Muscle of arm (tissue), 12 donors: ENCODE data around the gene DIDO1. TPM values are rescaled to one million over a fixed set of nuclear protein-coding genes. Genes with fewer than 3 reads are reported as not detected.
"Not testable (repeated sequence)": the region's sequence is repeated elsewhere in the genome, so short reads cannot be mapped to it uniquely, and the experiment has no call there.

Experiments used
- DNase-seq: peaks from one replicate; pipeline ENCODE4 v3.0.0-alpha.2; 2013
- polyA plus RNA-seq, 12 donors: library from polyadenylated mRNA; unstranded; fragments of 120-200 nt; gene quantifications; one replicate each; pipeline ENCODE4 v1.2.1, GENCODE V29; 2013; ENCODE audit not compliant: insufficient read length in 12 of 12

Gene DIDO1
- polyA plus RNA-seq, 12 donors: 33.5 to 69.0 (median 37.7) TPM; not detected in 1

DNA sequence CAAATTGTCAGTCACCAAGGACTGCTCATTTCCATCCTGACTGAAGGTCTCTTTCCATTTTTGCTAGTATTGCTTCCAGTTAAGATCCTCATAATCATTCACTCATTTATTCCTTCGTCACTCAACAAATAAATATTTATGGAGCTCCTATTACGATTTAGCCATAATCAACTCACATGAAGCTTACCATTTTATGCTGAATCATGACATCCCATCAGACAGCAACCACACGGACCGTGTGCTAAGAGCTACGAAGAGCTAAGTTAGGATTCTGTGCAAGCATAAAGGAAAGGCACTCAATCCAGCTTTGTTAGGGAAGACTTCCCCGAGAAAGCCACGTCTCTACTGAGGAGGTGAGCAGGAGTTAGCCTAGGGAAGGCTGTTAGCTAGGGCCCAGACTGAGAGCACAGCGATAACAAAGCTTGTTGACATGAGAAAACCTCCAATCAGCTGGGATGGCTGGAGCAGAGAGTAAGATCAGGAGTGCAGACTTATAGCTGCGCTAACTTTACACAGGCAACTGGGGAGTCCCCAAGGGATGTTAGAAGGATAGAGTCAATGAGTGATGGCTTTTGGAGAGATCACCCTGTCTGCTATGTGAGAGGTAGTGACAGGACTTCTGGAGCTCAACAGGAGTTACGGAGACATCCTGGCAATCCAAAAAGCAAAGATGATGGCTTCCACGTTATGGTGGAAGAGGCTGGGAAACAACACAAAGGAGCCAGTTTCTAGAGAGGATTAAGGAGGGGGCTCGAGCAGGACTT lies 9.1 kb upstream of the DIDO1 start:
- DNase-seq: no peak

DNA sequence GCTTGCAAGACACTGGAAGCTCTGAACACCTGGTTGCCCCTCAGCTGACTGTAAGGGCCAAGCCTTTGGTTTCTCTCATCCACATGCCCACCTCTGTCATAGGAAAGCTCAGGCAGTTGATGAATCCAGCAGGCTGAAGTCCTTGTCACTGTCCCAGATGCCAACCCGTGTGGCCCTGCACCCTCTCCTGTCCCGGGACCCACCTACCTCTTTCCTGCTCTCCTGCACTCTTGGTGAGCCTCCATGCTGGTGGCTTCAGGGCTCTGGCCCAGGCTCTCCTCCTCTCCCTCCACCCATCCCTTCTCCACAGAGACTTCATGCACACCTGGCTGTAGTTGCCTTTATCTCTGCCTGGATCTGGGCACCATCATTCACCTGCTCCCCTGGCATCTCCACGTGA lies 7.7 kb upstream of the DIDO1 start:
- no peak for DNase-seq

DNA sequence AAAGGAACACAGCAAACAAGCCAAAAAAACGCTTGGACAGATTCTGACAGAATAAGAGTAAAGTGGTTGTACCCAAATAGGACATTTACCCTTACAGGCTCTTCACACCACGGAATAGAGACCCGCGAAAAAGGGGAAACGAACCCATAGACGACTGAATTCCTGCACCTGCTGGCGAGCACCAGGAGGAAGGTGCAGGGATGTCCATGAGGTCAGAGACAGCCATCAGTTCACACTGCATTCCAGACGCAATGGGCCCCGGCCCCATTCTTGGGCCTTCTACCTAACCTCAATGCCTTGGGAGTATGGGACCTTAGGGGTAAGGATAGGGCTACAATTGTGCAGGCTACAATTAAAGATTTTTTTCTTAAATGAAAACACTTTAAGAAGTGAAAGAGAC lies 5.2 kb upstream of the DIDO1 start:
- DNase-seq: no peak

DNA sequence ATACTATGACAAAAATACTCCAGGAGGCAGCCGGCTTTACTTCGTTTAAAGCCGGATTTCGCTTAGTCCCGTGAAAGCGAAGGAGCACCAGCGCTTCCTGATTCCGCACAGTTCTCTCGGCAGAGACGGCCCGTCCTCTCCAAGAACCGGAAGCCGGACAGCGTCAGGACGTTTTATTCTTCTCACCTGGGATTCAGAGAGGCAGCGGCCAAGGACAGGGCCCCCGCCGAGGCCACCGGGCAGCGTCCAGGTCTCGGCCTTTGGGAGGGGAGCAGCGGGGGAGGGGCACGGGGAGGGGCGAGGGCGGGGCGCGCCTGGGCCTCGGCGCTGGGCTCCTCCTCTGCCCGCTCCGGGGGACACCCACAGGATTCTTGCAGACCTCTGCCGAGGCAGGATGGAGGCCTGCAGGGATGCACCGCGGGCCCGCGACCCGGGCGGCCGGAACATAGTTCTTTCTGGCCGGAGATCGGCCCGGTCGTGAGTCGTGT lies 2.8 kb upstream of the DIDO1 start:
- DNase-seq: peak; percentile 53

DNA sequence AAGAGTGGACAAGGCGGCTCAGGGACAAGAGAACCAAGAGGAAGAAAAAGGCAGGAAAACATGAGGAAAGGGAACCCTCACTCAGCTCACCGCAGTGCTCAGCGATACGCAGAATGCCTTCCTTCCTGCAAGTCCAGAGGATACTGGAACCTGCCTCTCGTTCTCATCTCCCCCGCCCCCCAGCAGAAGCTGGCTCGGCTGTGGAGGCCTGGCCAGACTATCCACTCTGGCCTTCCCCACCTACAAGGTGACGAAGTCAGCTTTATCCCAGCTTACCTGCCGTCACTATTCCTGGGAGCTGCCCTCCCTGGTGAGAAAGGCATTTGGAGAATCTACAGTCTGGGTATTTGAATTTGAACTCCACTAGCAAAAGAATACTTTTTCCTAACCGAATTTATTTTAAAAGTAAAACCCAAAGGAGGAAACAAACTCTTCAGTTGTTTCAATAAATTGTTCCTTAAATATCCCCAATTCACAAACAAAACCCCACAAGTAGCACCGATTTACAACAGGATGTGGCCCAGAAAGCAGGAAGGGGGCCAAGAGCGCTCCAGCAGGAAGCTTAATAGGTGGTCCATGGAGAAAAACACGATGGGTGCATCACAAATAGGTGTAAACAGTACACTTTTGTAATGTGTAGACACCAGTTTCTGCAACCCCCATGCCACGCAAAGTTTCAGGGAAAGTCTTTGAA lies 2.1 kb upstream of the DIDO1 start:
- DNase-seq: no peak

DNA sequence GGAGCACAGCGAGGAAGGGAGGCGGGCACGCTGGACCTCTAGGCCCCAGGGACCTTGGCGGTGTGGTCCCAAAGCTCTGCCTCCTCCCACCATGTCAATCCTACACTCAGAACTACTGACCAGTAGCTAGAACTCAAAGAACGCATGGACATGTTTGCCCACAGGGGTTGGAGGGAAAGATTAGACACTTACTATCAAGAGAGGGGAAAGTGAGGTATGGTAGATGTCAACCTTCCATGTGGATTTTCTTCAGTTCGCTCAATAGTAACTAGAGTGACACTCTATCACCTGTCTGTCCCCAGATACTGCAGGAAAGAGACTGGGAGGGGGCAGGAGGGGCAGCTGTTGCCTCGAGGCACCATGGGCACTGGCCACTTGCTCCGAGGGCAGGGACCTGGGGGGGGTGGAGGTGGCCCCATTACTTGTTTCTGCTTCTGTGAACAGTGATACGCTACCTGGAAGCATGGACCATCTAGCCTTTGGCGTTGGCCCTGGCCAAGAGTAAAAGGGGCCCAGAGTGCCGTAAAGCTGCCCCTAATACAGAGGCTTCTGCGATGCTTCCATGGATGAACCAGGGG lies 912 bp upstream of the DIDO1 start:
- DNase-seq: no peak

DNA sequence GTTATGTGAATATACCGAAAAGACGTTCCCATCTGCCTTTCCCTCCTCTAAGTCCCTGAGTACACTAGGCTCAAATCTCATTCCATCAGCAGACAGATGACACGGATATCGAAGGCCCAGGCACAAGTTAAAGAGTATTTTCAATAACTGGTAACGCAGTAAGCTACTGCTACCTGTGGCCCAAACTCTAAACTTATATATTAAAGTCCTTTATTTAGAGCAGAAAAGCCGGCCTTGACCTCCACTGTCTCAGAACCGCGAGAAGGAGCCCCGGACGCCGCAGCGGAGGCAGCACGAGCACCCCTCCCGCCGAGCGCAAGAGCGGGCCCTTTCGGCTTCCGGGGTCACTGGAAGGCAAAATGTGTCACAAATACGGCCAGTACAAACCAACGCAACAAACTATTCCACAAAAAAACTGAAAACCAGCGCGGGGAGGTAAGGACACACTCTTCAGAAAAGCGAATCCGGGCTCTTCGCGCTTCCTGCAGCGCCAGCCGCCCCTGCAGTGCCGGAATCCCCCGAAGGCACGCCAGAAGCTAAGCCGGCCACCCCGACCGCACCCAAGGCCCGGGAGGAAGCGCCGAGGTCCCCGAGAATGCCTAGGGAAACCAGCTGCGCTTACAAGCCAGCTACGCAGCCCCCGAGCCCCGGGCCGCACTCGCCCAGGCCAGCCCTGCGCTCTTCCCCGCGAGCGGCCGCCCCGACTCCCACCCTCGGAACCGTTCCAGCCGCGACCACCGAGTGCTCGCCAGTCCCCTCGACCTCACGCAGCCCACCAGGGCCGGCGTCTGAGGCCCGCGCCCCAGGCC lies 681 bp downstream of the DIDO1 start:
- DNase-seq: peak; percentile 28

DNA sequence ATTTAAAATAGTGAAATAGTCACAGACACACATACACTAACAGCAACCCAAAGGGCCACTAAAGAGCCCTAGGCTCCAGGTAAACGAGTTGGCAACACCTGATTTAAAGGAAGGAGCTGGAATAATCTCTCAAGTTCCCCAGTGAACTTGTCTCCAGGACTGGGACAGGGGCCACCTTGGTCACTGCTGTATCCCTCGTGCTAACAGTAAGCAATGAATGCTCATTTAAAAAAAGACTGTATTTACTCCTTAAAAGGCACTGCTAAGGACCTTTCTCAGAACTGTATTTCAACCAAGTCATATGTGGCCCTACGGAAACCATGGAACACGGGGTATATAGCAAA lies 1.3 kb downstream of the DIDO1 start:
- DNase-seq: no peak

DNA sequence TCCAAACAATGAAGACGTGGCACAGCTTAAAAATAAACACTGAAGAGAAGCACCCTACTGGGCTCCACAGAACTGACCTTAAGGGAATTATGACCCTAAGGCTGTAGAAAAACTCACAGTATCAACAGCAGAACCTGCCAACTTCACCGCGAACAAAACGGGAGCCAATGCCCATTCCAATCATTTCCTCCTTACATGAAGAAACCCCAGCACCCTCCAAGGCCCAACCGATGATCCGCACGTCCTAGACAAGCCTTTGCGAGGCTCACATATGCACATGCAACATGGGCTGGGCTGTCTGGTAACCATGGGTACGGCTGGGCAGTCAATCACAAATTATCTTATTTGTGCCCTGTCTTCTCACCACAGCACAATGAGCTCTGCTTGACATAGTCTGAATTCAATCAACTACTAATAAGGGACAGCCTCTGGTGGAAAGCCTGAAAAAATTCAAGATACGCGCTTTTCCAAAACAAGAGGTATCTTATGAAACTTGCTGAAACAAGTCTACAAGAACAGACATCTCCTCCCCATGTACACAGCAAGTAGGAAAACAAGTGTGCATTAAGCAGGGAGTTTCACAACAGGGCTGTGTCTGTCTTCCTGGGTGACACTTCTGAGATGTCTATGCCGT lies 1.7 kb downstream of the DIDO1 start:
- DNase-seq: no peak

DNA sequence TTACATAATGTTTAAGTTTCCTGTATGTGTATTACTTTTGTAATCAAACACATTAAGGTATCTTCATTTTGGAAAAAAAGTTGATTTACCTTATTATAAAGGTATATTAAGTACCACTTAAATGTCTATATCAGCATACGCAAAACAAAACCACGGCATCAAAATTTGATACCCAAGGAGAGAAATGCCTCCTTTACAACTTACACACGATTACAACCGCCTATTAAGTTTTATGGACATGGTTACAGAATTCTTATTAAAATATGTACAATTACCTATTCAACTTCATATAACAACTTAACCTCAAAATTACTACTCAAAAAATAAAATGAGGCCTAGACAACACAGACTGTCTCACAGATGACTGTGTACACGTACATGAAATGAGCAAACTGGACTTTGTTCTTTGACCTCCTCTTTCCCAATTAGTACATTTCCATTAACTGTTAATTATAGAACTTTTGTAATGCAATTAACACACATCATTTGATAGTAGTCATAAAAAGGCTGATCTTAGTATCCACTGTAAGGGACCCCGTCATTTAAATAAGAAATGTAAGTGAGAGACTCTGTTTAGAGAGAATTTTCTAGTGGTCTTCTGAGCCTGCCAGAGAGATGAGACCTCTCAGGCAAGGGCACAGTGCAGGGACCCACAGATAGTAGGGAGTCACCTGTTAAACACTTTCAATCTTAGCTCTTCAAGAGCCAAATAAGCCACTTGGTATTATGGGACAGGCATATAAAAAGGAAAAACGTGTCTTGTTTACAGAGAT lies 2.5 kb downstream of the DIDO1 start:
- DNase-seq: no peak

DNA sequence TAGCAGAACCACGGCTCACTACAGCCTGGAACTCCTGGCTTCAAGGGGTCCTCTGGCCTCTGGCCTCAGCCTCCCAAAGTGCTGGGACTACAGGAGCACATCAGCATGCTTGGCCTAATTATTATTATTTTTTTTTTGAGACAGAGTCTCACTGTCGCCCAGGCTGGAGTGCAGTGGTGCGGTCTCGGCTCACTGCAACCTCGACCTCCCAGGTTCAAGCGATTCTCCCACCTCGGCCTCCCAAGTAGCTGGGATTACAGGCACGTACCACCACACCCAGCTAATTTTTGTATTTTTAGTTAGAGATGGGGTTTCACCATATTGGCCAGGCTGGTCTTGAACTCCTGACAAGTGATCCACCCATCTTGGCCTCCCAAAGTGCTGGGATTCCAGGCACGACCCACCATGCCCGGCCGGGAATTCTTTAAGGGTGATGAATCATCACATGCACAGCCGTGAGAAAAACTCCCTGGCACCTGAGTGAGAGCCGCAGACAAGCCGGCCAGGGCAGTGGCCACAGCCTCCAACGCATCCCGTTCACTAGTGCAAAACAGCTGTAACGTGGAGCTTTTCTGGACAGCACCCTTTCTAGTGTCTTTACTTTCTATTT lies 3.1 kb downstream of the DIDO1 start:
- DNase-seq: not testable (repeated sequence)

DNA sequence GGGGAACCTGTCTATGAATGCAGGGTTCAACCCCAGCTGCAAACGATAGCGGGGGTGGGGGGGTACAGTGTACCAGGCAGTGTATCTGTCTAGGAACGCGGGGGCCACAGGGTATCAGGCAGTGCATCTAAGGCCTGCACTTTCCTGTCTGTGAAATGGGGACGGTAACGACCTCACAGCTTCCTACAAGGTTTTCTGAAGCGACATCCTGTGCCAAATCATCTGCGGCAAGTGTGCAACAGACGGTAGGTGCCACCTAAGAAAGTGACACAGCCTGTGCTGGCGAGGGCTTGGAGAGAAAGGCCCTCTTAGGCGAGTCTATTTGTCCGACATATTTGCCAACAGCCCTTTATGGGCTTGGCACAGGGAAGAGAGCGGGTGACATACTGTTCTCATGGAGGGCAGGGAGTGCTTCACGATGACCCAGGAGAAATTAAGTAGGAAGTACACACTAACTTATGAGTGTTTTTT lies 3.8 kb downstream of the DIDO1 start:
- no peak for DNase-seq

DNA sequence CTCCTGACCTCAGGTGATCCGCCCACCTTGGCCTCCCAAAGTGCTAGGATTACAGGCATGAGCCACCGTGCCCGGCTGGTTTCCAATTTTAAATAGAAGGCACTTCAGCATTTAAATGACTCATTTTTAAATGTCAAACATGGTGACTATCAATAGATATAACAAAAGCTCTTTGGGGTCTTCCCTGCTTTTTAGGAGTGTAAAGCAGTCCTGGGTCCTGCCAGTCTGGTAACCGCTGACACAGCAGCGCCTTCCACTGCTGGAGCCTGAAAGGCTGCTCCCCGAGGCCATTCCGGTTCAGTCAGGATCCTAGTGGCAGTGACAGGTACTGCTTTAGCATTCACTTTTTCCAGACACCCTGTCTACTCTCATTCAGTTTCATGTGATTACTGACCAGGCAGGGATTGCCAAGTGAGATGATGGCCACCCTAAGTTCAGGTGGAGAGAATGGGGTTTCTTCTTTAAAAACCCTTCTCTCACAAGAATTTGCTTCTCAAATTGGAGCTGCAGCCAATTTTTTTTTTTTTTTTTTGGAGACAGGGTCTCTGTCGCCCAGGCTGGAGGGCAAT lies 5.1 kb downstream of the DIDO1 start:
- DNase-seq: no peak

DNA sequence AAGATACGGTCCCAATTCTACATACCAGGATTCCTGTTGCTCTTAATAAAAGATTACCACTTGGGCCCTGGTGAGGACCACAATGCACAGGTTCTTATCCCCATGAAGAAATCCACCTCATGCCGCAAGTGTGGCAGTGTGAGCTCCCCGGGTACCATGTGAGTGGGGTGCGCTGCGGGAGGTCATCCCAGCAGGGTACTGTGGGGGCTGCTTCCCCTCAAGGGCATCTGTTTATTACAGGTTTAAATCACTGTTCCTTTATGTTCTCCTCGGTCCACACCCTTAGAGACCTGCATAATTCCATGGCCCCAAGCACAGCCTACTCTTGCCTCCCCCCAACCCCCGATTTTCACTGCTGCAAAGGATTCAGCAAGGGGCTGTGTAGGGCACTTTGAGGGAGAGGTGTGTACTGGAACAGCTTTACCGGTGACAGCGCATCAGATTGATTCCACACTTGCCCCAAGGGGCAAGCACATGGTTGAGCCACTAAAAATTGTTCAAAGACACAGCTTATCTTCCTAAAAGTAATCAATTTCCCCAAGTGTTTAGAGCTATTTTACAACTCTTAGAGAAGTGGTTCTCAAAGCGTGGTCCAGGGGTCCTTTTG lies 6.2 kb downstream of the DIDO1 start:
- DNase-seq: no peak

DNA sequence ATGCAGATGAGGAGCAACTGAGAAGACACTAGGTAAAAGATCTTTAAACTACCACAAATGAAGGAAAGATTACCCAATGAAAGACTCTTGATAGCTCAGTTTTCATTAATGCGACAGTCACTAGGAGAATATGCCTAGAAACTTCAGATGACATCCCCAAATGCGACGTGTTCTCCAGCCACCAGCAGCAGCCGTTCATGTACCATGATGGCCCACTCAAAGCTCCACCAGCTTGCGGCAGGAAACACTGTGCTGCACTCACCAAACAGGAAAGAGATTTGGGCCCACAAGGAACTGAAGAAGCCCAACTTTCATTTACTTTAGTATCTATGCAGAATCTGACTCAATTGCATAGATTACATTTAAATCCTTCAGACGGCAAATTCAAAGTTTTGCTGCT lies 7.5 kb downstream of the DIDO1 start:
- no peak for DNase-seq

DNA sequence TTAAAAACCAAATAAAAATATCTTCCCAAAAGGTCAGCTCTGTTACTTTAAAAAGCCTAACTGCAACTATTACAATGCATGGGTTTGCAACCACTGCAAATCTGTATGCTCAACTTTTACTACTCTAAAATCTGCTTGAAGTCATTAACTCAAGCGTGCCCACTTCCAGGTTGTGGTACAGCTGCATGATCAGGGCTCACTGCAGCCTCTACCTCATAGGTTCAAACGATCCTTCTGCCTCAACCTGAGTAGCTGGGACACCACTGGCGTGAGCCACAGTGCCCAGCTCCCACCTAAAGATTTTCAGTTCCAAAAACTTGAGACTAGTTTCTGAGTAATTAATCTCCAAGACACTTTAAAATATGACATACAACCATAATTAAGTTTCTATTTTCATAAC lies 8.2 kb downstream of the DIDO1 start:
- DNase-seq: no peak

DNA sequence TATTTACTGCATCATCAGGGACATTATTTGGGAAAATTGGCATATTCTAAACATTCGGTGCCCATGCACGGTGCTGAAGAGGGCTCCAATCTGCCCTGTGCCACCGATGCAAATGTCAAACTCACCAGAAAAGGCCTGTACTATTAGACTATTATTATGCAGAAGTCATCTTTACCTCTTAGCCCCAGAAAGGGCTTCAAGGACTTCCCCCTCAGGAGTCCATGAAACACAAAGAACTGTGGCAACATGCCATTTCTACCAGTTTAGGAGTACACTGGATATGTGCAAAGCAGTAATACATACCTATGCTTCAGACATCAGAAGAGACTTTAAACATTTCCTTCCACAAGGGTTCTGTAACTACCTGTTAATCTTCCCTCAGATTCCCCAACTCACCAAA lies 8.6 kb downstream of the DIDO1 start:
- no peak for DNase-seq

DNA sequence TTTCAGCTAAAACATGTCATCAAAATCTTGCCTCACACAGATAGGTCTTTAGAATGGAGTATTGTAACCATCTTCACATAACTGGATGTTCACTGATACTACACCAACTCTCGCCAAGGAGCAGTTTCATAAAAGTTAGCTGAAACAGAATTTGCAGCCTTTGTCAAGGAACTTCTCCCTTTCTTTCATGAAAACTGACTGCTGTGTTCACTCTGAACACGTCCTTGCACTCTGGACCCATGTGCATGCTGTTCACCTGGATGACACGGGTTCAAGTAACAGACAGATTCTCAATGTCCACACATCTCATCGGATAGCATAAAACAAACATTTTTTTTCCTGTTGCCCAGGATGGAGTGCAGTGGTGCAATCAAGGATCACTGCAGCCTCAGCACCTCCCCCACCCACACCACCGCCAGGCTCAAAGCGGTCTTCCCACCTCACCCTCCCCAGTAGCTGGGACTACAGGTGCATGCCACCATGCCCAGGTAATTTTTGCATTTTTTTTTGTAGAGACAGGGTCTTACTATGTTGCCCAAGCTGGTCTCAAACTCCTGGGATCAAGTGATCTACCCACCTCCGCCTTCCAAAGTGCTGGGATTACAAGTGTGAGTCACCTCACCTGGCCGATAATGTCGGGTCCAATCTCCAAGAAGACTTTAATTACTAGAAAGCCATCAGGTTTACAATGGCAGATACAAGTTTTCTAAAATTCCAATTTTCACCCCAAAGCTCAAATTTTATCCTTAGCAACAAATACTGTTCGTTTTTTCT lies 9.4 kb downstream of the DIDO1 start:
- no peak for DNase-seq

DNA sequence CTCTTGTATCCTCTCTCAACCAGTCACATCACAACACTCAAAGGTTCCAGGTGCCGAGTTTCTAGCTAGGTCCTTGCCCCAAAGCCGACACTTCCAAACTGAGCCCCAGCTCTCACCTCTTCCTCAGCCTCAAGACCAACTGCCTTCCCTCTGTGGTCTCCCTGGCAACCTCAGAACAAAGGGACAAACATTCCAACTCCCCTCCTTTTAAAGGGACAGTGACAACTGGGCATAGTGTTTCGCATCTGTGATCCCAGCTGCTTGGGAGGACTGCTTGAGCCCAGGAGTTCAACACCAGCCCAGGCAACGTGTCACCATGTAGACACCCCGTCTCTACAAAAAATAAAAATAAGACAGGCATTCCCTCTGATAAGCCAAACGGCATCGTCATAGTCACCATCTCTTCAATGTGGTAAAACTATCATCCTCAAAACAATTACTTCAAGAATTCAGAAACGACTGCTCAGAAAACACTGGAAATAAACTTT lies 11.3 kb downstream of the DIDO1 start:
- DNase-seq: peak; percentile 50
